Activated effector memory CD4-positive, alpha-beta T cell treated with anti-CD3 and anti-CD28 coated beads, Interleukin-2, amount 50 U/mL, for 16 hours (primary cell): ENCODE data around the gene PTGER3.
"Not testable (repeated sequence)": the region's sequence is repeated elsewhere in the genome, so short reads cannot be mapped to it uniquely, and the experiment has no call there.

Experiments used
- DNase-seq: peaks from one replicate; pipeline ENCODE4 v3.0.0-alpha.2; 2020

PTGER3 gene

DNA sequence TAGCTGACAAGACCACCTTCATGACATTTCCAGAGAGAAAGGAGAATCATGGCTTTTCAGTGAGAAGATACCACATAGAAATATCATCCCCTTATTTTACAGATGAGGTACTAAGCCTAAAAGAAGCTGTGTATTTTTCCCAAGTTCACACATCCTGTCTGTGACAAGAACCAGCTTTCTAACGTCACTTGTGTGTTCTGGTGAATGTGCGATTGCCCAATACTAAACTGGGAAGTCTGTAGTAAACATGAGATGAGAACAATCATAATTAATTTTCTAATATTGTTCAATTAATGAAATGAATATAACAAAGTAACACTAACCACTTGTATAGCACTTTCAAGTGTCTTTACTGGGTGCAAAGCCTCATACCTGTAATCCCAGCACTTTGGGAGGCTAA, 46.0 kb downstream of the PTGER3 start:
- DNase-seq = no peak

DNA sequence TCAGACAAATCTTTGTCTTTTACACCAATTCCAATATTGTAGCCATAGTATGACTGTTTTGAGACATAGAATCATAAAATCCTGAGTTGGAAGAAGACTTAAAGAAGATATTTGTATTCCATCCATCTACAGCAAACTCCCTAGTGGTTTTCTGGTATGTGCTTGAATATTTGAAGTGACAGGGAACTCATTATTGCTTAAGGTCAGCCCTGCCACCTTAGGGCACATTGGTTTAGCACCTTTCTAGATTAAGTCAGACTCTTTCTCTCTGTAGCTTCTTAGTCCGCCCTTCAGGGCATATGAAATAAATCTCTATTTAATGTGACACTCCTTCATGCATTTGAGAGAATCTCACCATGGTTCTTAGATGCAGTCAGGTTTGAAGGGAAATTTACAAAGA, 49.8 kb downstream of the PTGER3 start:
- DNase-seq = no peak

DNA sequence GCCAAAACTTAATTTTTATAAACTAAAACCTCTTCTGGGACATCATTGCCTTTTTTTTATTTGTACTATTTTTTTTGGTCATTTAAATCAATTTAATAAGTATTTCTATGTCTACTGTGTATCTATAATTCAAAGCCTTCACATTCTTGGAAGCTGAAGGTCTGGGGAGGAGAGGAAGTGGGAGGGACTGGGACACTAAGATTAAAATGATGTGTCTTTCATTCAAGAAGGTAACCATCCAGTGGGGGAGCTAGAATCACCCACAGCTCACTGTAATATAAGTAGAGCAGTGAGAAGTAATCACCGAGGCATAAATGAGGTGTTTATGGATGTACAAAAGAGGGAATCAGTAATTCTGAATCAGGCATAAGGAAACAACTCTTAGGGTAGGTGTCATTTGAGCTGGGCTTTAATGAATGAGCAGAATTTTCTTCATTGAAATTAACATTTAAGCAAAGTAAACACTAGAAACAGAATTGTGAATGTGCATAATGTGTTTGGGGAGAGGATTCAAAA, 52.8 kb downstream of the PTGER3 start:
- DNase-seq = no peak

DNA sequence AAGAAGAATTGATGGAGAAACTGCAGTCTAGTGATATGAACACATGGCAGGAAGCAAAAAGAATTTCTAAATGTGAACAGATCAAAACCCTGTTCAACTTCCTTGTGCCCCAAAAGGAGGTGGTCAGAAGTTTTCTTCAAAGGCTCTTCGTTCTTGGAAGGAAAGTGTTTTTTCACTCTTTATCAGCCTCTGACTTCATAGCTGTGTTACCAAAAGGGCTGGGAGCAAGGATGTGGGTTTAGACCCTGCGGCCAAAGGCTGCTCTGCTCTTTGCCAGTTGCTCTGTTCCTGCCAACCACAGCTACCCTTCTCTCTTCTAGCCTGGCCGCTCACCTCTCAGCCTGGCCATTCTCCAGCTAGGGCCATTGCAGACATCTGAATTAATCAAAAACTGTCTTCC, 53.8 kb downstream of the PTGER3 start:
- no peak for DNase-seq

DNA sequence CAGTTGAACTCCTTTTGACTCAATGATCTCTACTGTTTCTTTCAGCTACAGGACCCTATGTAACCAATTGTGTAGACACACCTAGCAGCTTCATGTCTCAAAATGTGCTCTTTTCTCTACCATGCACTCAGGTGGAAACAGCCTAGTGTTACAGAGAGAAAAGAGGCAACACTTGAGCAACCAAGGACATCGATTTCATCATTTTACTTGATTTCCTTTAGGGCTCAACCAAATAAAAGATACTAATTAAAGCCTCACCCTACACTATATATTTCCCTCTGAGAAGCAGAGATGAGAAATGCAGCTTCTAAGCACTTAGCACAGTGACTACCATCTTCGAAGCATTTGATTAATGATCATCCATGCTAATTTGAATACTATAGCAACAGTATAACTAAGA, 55.1 kb downstream of the PTGER3 start:
- no peak for DNase-seq

DNA sequence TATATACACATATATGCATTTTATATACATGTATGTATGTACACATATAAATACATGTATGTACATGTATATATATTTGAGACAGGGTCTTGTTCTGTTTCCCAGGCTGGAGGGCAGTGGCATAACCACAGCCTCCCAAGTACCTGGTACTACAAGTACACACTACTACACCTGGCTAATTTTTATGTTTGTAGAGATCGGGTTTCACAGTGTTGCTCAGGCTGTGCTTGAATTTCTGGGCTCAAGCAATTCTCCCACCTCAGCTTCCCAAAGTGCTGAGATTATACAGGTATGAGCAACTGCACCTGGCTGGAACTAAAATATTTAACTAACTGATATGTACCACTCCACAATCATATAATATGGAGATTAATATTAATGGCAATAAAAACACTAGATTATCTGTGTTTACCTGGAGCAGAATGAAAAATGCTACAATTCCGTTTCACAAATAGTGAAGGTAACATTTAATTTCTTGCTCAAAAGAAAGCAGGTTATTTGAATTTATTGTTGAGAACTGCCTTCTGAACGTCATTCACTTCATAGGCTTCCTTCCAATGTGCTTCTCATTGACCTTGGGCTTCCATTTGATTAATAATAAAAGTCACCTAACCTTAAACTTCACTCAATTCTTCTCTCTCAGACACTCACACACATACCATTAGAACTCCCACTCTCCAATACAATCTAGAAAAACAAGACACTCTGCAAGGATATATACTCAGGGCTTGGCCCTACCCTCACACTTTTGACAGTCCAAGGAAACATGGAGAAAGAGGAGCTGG, 57.0 kb downstream of the PTGER3 start:
- DNase-seq = no peak

DNA sequence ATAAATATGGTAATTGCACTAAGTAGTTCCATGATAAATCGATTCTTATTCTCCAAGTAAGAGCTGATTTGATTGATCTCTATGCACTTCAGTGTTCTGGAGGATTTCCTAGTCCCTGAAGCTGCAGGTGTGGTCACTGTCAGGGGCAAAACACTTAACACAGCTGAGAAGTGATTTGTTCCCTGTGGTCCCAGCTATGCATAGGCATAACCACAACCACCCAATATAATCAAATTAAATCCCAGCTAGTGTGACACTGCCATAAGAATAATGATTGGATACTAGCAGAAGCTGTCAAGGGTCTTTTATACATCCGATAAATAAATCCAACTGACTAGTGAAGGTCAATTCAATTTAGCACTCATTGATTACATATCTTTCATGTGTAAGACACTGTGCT, 60.1 kb downstream of the PTGER3 start:
- DNase-seq = no peak

DNA sequence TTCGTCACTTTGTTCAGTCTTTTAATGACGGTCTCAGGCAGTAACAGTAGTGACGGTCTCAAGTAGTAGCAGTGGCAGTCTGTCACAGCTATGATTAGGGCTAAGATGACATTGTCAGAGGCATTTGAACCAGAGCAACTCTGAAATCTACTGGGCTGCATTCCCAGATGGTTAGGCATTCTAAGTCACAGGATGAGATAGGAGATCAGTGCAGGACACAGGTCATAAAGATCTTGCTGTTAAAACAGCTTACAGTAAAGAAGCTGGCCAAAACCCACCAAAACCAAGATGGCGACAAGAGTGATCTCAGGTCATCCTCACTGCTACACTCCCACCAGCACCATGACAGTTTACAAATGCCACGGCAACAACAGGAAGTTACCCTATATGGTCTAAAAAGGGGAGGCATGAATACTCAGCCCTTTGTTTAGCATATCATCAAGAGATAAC, 61.8 kb downstream of the PTGER3 start:
- DNase-seq = not testable (repeated sequence)

DNA sequence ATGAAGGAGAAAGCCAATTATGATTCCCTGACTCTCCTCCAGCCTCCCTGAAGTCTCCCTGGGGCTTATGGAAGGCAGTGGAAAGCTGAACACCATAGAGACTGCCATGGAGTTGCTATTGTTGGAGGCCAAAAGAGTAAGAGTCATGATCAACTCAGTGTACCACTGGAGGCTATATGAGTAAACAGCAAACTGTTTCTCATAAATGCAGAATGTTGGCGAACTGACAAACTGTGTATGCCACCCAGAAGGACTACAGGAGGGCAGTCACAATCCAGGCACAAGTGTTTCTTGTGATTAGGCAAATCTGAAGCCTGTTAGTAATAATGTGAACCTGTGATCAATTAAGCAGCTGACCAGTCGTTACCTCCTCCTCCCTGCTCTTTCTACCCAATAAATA, 62.3 kb downstream of the PTGER3 start:
- DNase-seq = not testable (repeated sequence)

DNA sequence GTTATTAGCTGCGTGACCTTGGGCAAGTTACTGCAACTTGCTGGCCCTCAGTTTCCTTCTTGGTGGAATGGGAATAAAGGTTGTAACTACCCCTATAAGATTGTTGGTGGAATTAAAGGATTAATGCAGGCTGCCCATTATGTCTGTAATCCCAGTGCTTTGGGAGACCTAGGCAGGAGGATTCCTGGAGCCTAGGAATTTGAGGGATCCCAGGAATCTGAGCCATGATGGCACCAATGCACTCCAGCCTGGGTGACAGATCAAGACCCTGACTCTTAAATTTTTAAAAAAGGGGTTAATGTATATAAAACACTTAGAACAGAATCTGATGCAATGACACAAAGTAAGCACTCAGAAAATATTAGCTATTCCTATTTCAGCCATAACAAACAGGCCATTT, 67.3 kb downstream of the PTGER3 start:
- no peak for DNase-seq

DNA sequence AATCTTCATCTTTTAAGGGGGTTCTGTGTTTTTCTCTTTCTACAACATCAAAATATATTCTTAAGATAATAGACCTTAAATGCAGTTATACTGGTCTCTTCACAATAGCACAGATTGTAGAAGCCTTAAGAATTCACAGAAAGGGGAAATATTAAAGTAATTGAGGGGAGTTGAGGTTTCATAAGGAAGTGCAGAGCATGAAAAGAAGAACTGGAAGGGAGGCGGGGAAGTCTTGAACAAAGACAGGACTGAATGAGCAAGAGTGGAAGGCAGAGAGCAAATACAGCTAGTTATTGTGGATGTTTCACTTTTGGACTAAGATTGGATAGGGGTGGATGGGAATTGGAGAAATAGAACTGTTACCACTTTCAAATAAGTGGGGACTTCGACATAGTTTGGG, 67.7 kb downstream of the PTGER3 start:
- DNase-seq = no peak

DNA sequence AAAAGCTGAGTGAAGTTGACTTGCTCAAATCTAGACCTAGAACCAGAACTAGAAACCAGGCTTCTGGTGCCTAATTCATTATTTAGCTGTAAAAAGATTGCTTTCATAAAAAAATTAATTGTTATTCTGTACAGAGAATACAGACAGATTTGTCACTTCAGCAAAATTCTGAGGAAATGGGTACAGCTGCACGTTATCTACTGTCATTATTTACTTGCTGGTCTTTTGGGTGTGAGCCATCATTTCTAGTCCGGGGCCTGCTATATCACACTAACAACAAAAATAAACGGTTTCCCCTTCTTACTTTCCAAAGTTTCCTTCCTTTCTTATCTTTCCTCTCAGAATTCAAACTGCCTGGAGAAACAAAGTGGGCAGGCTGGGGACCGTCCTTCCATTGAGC, 68.3 kb downstream of the PTGER3 start:
- no peak for DNase-seq

DNA sequence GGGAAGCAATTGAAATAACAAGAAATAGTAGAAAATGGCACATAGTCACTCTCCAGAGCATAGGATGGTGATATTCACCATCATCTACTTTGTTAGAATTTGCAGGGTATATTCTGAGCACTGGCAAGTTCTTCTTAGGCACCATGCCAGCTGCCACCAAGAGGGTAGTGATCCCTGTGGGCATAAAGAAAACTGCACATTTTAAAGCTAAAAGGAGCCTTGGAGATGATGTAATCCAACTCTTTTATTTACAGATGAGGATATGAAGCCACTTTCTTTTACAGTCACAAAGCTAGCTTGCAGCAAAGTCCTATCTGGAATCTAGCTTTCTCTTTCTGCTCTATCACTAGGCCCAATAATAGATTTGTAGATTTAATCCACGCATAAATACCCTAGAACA, 69.0 kb downstream of the PTGER3 start:
- no peak for DNase-seq

DNA sequence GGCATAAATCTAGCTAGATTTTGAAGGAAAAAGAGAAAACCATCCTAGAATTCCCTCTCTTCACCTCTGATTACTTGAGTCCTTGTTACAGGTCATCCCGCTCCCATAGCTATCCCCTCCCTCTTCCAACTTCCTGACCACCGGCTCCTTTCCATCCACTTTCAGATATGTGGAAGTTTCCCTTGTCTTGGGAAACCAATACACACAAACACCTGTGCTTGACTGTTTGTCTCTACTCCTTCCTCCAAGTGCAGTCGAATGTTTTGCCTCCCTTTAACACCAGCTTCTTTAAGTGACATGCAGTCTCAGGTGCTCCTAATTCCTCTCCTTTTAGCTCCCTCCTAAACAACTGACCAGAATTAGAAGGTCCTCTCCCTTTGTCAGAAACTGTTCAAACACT, 70.0 kb downstream of the PTGER3 start:
- DNase-seq = no peak

DNA sequence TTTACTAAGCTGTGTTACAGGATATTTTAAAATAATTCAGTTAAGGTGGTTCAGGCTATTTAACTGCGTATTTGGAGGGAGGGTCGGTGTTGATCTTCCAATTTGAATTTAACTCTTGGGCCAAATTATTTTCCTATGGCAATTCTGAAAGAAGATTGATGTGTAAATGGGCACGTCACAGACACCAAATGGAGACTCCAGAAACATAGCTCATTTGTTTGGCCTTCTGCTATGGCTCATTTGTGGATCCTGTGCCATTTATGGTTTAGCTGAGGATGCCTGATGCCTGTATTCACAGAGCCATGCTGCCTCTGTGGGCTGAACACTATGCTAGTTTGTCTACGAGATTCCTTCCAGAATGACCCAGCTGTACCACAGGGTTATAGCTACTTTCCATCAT, 70.6 kb downstream of the PTGER3 start:
- no peak for DNase-seq

DNA sequence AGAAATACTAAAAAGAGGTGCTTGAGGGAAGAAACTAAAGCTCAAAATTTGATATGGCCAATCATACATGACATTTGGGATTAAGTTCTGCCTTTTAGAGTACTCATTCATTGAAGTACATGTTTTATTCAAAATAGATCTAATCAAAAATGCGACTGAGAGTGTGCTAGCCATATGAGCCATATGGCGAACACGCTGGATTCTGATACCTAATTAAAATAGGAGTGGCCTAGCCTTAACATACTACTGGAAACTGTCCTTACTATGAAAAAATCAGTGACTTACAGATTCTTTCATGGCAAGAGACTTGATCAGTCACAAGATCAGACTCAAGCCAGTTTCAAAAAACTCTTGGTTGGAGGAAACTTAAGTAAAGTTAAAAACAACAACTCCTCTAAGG, 73.9 kb downstream of the PTGER3 start:
- no peak for DNase-seq

DNA sequence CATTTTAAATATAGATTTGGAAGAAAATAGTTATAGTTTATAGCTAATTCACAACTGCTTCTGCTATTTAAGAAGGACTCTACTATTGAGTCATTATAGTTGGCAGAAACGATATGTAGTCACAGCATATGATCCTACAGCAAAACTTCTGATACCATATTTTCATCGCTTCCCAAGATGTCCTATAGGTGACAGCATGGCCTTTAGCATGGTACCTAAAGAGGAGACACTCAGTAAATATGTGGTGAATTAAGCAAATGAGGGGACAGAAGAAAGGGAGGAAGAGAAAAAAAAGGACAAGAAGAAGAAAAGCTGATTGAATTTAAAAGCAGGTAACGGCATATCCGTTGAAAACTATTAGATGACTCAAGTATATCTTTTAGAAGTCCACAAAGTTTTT, 77.2 kb downstream of the PTGER3 start:
- DNase-seq = no peak

DNA sequence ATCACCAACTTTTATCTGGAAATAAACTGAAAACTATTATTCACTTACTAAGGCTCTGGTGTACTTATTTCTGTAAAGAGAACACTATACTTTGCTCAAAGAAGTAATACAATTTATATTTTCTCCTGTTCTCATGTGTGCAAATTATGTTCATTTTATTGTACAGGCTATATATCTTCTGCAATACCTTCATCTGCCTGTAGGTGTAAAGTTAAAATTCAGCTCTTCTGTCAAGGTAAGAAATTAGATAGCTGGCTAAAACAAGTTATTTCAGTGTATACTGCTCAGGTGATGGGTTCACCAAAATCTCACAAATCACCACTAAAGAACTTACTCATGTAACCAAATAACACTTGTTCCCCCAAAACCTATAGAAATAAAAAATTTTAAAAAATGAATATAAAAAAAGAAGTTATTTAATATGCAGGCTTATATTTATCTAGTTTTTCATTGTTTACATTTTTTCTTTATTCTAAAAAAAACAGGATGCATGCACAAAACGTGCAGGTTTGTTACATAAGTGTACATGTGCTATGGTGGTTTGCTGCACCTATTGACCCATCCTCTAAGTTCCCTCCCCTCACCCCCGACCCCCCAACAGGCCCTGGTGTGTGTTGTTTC, 81.5 kb downstream of the PTGER3 start:
- DNase-seq = no peak

DNA sequence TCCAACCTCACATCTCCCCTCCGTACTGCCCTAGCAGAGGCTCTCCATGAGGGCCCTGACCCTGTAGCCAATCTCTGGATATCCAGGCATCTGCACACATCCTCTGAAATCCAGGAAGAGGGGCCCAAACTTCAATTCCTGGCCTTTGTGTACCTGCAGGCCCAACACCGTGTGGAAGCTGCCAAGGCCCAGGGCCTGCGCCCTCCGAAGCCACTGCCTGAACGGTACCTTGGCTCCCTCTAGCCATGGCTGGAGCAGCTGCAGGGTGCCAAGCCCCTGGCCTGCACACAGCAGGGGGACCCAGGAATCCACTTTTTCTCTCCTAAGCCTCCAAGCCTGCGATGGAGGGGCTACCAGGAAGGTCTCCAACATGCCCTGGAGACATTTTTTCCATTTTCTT, 84.2 kb downstream of the PTGER3 start:
- no peak for DNase-seq

DNA sequence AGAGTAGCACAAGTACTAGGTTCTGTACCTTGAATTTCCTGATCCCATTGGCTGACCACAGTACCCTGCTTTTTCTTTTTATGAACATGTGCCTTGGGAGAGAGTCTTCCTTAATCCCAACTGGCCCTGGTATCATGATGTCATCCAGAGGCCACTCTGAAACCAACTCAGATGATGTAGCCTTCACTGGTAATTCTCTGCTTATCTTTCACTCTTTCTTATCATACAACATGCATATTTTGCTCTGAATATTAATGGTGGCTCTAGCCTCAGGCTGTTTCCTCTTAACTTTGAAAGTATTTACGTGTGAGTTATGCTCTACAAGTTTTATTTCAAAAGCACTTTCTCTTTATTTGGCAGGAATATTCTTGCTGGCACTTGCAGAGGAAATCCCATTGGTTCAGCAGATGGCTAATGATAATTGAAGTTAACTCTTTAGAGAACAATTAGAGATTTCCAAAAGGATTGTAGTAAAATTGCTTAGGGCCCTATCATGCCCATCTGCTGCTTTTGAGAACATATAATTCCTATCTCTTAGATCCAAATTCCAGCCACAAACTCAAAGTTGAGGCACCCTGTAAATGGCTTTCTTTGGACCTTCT, 86.1 kb downstream of the PTGER3 start:
- no peak for DNase-seq

DNA sequence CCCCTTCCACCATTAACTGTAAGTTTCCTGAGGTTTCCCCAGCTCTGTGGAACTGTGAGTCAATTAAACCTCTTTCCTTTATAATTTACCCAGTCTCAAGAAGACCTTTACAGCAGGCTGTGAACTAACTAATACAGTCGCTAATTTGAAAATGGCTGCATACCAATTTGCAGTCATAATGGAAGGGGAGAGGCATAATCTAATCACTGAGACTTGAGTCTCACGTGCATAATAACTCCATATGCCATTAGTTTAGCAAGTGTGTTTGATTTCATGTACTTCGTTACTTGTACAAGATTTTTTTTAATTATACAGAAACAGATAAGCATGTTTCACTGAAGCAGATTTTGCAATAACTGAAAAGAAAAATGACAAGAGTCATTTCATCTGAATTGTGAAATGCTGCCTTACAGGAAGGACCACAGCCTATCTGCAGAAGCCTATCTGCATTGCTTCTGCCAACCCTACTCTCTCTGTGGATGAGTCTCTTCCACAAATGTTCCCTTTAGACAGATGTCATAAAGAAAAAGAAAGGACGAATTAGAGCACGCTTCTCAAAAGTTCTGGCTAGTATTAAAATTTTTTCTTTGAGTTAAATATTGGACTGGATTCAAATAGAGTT, 99.1 kb downstream of the PTGER3 start:
- no peak for DNase-seq

DNA sequence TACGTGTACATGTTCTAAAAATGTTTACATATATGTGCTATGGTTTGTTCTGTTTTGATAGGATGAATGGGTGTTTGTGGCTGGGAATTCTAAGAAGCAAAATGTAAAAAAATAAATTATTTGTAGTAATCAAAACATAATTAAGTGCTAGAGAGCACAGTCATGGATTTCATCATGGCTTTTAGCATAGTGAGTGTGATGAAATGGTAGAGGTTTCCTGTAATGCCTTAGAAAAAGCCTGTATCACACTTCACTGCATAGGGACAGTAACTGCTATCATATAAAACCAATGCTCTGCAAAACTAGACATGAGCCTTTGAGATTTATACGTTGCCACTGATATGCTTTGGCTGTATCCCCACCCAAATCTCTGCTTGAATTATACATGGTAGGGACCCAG, 99.8 kb downstream of the PTGER3 start:
- DNase-seq = no peak

DNA sequence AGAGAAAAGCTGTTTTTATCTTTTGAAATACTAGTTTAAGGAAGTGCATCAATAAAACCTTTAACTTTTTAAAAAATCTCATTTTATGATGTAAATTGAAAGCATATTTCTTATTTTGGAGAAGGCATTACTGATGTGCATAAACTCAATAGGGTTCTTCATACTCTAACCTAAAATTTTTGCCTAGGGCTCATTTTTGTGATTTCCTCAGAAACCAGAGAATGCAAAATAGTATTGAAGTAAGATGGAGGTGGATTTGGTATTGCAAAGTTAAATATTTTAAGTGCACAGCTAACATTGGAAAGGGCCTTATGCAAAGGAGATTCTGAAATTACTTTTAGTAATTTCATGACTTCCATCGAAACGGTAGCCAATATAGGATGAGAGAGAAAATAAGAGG, 101.9 kb downstream of the PTGER3 start:
- DNase-seq = no peak

DNA sequence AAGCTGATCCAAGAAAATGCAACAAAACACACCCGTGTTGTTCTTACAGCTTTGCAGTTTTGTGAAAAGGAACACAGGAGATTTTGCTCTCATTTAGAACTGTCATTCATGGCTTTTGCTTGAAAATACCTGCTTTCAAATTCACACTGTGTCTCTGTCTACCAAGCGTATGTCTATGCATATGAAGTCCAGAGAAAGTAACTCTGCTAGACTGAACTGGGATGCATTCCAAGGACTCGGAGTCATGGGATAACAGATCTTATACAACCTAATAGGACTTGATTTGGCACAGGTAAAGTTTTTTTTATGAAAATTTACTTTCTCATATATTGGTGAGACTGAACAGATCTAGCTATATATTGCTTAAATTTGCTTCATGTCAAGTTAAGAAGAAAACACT, 102.4 kb downstream of the PTGER3 start:
- no peak for DNase-seq
